GM21360 (cell line): ENCODE data around the gene NFKBIE.
A peak's percentile ranks its signal among the peaks of the same experiment; 100 is the strongest.

Experiments
- ATAC-seq: cut with Tn5 transposase; IDR thresholded peaks from one replicate; pipeline ENCODE4 v1.9.1; 2021; ENCODE audit warnings: mild to moderate bottlenecking, moderate library complexity; ENCODE audit not compliant: unreplicated experiment

Gene NFKBIE

DNA sequence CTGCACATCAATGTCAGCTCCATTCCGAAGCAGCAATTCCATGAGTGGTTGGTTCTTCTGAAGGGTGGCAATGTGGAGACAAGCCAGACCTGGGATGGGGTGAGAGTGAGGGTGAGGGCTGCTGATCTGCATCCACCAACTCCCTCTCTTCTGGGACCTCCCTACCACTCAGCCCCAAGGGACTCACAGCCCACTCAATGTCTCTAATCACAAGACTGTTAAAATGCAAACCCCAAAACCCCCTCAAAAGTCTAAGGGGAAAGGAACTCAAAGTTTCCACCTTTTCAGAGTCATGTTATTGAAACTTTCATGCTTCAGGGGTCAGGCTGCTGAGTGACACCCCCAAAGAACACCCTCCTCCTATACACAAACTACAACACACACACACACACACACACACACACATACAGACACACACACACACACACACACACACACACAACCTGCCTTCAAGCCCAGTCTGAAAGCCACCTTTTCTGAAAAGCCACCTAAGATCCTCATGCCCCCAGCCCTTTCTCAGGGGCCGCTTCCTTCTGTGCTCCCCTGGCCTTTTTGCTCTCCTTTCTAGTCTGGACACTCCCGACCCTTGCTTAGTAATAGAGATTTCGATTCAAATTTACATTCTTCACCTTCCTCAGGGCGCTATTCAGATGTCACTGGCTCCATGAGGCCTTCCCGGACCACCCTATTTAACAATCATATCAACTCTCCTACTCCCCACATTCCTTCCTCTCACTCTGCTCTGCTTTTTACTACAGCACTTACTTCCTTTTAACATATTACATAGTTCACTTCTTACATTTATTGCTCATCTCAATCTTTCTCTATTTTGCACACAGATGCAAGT, 4.7 kb downstream of the NFKBIE start:
- ATAC-seq: no peak

- ATAC-seq: no peak
These were observed 5.3 kb downstream of the NFKBIE start for GRCh38 chr6:44260011-44260410.

DNA sequence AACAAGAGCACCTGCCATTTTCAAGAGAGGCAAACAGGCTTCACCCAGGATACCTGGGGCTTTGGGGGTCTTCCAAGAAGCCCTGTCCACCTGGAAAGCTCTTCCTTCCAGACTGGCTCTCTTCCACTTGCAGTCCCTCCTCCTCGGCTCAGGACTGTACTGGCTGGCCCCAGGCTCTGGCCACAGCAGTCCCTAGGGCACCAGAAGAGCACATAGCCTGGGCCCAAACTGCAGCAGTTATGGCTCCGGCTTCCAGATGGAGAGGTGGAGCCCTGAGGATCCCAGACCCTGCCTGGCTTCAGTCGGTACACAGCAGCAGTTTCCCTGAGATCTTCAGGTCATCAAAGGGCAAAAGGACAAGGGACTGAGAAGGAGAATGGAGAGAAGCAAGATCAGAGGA, 6.4 kb downstream of the NFKBIE start:
- no peak for ATAC-seq

- ATAC-seq: no peak
These were observed 7.0 kb downstream of the NFKBIE start for GRCh38 chr6:44258325-44258863.

- ATAC-seq: peak; percentile 21
These were observed 7.5 kb downstream of the NFKBIE start for GRCh38 chr6:44257753-44258324.

GRCh38 chr6:44257025-44257752, 8.2 kb downstream of the NFKBIE start, which contains the start of gene SLC35B2:
TSS of gene SLC35B2 (minus strand) at chr6:44257528. CDS start at chr6:44257410, 118 bp downstream.
- ATAC-seq: peak; percentile 29

GRCh38 chr6:44256775-44257024, 8.7 kb downstream of the NFKBIE start:
- no peak for ATAC-seq

DNA sequence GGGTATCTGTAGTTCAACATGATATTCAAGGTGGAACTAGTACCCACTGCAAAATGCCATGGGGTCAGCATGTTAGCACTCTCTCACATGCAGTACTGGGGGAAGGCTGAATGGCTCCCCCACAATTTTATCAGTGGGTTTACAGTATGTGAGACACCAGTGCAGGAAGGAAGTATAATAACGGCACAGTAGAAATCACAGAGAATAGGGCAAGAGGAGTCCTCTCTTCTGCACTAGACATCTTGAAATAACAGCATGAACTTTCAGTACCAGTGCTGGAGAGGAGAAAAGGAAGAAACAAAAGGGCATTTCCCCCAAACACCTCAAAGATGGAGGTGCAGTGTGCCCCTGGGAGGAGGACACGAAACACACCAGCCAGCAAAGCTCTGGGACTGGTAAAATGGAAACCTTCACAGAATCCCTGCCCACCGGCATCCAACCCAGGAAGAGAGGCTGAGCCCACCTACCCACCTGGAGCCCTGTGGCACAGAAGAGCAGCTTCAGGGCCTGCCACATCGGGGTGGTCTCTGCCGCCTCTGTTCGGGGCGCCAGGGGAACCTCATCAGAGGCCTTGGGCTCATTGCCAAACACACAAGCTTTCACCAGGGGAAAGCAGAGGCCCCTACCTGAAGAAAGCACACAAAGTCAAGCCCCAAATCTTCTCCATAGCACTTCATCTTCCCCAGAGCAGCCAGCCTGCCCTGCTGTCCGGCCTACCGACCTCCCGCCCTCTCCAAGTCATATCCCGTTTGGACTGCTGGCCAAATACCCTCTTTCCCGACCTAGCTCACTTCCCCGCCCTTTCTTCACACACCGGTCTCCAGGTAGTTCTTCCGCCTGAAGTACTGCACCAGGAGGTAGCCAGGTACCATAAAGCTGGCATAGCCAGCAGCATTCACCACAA, 9.2 kb downstream of the NFKBIE start:
- ATAC-seq: no peak

GRCh38 chr6:44255105-44255808, 10.1 kb downstream of the NFKBIE start:
- no peak for ATAC-seq

GRCh38 chr6:44254191-44255104, 10.9 kb downstream of the NFKBIE start:
- no peak for ATAC-seq

- no peak for ATAC-seq
These were observed 11.8 kb downstream of the NFKBIE start for GRCh38 chr6:44253307-44254101.

DNA sequence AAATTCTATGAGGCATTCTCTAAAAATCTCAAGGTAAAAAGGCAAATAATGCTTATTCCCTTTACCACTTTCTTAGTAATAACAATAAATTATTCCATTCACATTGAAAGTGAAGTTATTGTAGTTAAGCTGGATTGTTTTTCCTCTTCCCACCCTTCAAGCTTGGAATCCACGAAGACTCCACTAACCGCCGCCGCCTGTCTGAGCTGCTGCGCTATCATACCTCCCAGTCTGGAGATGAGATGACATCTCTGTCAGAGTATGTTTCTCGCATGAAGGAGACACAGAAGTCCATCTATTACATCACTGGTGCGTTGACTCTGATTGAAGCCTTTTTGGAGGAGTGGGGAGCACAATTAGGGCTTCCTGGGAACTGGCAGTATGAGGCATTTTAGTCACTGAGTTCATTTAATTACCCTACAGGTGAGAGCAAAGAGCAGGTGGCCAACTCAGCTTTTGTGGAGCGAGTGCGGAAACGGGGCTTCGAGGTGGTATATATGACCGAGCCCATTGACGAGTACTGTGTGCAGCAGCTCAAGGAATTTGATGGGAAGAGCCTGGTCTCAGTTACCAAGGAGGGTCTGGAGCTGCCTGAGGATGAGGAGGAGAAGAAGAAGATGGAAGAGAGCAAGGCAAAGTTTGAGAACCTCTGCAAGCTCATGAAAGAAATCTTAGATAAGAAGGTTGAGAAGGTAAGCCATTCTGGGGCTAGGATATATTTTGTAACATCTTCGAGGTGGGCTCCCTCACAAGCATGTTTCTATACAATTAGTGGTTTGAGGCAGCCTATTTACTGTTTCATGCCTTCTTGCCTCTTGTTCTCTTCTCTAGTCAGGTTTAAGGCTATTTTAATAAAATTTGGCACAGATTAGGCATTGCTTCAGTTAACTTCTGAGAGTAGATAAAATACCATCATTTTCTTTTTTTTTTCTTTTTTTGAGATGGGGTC, 13.5 kb downstream of the NFKBIE start:
- no peak for ATAC-seq

DNA sequence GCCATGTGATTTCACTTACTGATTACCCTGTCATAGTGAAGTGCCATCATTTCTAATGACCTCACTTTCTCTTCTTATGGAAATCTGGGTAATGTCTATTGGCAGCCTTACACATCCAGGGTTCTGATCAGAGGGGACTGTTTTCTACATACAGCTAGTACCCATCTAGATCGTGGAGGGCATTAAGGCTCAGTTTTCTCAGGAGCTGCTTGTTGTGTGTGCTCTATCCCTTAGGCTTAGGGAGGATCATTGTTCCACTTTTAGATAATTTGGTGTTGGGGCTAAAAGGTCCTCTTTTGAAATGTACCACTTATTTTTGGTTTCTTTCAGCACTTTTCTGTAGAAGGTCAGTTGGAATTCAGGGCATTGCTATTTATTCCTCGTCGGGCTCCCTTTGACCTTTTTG, 14.6 kb downstream of the NFKBIE start:
- ATAC-seq: no peak

DNA sequence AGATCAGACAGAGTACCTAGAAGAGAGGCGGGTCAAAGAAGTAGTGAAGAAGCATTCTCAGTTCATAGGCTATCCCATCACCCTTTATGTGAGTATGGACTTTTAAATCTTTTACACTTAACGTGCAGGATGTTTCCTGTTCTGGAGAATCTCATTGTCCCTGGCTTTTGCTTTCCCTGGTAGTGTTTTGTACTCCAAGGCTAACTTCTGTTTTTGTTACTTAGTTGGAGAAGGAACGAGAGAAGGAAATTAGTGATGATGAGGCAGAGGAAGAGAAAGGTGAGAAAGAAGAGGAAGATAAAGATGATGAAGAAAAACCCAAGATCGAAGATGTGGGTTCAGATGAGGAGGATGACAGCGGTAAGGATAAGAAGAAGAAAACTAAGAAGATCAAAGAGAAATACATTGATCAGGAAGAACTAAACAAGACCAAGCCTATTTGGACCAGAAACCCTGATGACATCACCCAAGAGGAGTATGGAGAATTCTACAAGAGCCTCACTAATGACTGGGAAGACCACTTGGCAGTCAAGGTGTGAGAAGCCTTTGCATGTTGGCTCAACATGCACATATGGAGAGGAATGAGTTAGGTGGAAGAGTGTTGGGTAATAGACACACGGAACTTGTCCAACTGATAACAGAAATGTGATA, 15.2 kb downstream of the NFKBIE start:
- ATAC-seq: no peak

- ATAC-seq: no peak
These were observed 16.1 kb downstream of the NFKBIE start for GRCh38 chr6:44249082-44249748.

- ATAC-seq: no peak
These were observed 16.8 kb downstream of the NFKBIE start for GRCh38 chr6:44248579-44248978.
